Adrenal gland (tissue), 12 donors: Measurements from ENCODE around the gene MYF6. TPM values are rescaled to one million over a fixed set of nuclear protein-coding genes. Genes with fewer than 3 reads are reported as not detected.

Experiments
- DNase-seq, 7 donors: peaks; one replicate each; pipeline ENCODE4 v3.0.0-alpha.2; 2019 to 2020
- H3K27ac ChIP-seq, 5 donors: fragments of 200-600 bp; sonication (generic) in 4 of 5; 1 replicate in 3 of 5; 2 replicates in 2 of 5; pipeline versions ENCODE4 v1.5.1 to v1.8.0; 2016 to 2020; ENCODE audit warnings: mild to moderate bottlenecking in 1 of 5
- H3K27me3 ChIP-seq: fragments of 200-600 bp; 2 replicates; pipeline ENCODE4 v1.8.0; 2021
- H3K36me3 ChIP-seq, 2 donors: fragments of 200-600 bp; replicated peaks in 1 of 2; 1 replicate in 1 of 2; 2 replicates in 1 of 2; pipeline versions ENCODE4 v1.5.1 to v1.8.0; 2018 to 2022
- H3K4me1 ChIP-seq, 2 donors: fragments of 200-600 bp; replicated peaks in 1 of 2; 1 replicate in 1 of 2; 2 replicates in 1 of 2; pipeline versions ENCODE4 v1.5.1 to v1.8.0; 2018 to 2021
- H3K4me3 ChIP-seq, 4 donors: fragments of 200-600 bp; sonication (generic) in 3 of 4; one replicate each; pipeline ENCODE4 v1.5.1; 2016 to 2018
- H3K9me3 ChIP-seq, 3 donors: fragments of 200-600 bp; sonication (generic) in 1 of 3; replicated peaks in 1 of 3; 1 replicate in 2 of 3; 2 replicates in 1 of 3; pipeline versions ENCODE4 v1.5.1 to v1.8.0; 2016 to 2021
- POLR2A ChIP-seq, 2 donors: fragments of 450-650 bp; IDR thresholded peaks; one replicate each; pipeline ENCODE4 v1.6.1; 2017; ENCODE audit warnings: antibody characterized with exemption in 2 of 2, mild to moderate bottlenecking in 2 of 2, moderate library complexity in 1 of 2
- WGBS, 4 donors: extraction: QIAGEN DNeasy Blood & Tissue Kit in 2 of 4; methylation state at CpG; one replicate each; pipeline versions ENCODE4 v1.1.5 to v1.1.7; 2013 to 2017; 5-methylcytosine and 5-hydroxymethylcytosine counted together
- intact Hi-C, 2 donors: fragments of 100-400 bp; cut with DNase I; formaldehyde crosslinking; loops; one replicate each; pipeline versions ENCODE4 v1.14.1 to v1.15.0; 2022 to 2023
- polyA plus RNA-seq, 3 donors: library from polyadenylated mRNA; stranded (reverse); fragments of 200-250 nt in 2 of 3; fragments of 350-450 nt in 1 of 3; fragmentation: Illumina TruSeq in 1 of 3; extraction: RNeasy Lipid Tissue Mini Kit (QIAGEN cat#74804) in 1 of 3; gene quantifications; one replicate each; pipeline ENCODE4 v1.2.3, GENCODE V29; 2013 to 2014
- total RNA-seq, 9 donors: library from RNA; depleted of rRNA in 4 of 9; stranded (reverse); fragments of >200 nt in 4 of 9; fragments of 120-200 nt in 1 of 9; fragmentation: NEBNext Ultra II Directional in 1 of 9; extraction: Animal tissue kit (Norgen Biotek cat#: 25700) in 1 of 9; gene quantifications; one replicate each; pipeline versions ENCODE4 v1.1.0 to v1.2.4, GENCODE V29; 2013 to 2023
- TF ChIP-seq, protein P1 (sequence below), 6 experiments: fragments of 450-650 bp in 4 of 6; fragments of 200-600 bp in 2 of 6; sonication (generic) in 1 of 6; IDR thresholded peaks; 1 replicate in 5 of 6; 2 replicates in 1 of 6; pipeline versions ENCODE4 v1.5.1 to v1.8.0; 2016 to 2021; ENCODE audit warnings: antibody characterized with exemption in 6 of 6, mild to moderate bottlenecking in 2 of 6, moderate library complexity in 1 of 6
- donor health status: healthy with polysubstance abuse.
- donor health status: Bipolar disorder and iron deficiency.
- donor health status: DM: yes; HTN: yes; CAD: no.
- donor health status: DM: no; HTN: no; CAD: no.
- donor health status: DM: no; HTN: no; CAD: no.
- donor health status: DM: yes; HTN: yes; CAD: no.

Gene MYF6
- total and polyA plus RNA-seq, 12 donors: 0.10 to 0.51 TPM; not detected in 10

GRCh38 chr12:80676856-80677255 is 30.6 kb upstream of the MYF6 start:
- no peak overlapping the region for H3K27ac ChIP-seq
- no peaks in the 10 kb centered on the region for H3K27me3 ChIP-seq
- H3K4me3 ChIP-seq: no peak overlapping the region
- TF ChIP-seq POLR2A (IDR thresholded peaks at IDR 0.05): no peak
- TF ChIP-seq, protein P1, sequence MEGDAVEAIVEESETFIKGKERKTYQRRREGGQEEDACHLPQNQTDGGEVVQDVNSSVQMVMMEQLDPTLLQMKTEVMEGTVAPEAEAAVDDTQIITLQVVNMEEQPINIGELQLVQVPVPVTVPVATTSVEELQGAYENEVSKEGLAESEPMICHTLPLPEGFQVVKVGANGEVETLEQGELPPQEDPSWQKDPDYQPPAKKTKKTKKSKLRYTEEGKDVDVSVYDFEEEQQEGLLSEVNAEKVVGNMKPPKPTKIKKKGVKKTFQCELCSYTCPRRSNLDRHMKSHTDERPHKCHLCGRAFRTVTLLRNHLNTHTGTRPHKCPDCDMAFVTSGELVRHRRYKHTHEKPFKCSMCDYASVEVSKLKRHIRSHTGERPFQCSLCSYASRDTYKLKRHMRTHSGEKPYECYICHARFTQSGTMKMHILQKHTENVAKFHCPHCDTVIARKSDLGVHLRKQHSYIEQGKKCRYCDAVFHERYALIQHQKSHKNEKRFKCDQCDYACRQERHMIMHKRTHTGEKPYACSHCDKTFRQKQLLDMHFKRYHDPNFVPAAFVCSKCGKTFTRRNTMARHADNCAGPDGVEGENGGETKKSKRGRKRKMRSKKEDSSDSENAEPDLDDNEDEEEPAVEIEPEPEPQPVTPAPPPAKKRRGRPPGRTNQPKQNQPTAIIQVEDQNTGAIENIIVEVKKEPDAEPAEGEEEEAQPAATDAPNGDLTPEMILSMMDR (IDR thresholded peaks at IDR 0.05): no peak
- intact Hi-C loops: no loop called here
- H3K9me3 ChIP-seq: peaks cover 0 to 7% (median 0%) of the 10 kb centered on the region in 3 donors
- 44 to 51% (median 44%) methylated on average over 1 of the region's 1 CpG for WGBS, 4 donors
- no peaks in the 10 kb centered on the region for H3K4me1 ChIP-seq
- DNase-seq: no peak
- H3K36me3 ChIP-seq: no peaks in the 10 kb centered on the region

DNA sequence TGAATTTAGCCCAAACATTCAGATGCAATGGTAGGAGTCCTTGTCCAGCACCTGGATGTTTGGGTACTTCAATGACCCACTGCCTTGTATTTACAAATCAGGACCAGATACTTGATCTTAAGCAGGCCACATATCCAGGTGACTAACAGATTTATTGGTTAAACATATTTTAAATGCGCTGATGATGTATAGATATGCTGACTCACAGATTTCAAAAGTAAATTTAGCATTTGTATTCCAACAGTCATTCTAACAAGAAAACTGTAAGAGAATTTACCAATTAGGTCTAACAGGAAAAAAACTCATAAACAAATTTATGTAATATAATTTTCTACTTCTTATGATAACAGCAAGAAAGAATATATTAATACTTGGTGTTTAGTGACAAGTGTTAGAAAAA is 29.4 kb upstream of the MYF6 start:
- intact Hi-C loops: no loop called here
- Histone ChIP-seq H3K36me3 (no peaks in the 10 kb centered on the region), H3K4me1 (no peaks in the 10 kb centered on the region), H3K4me3 (no peak overlapping the region), H3K27ac (no peak overlapping the region), H3K27me3 (no peaks in the 10 kb centered on the region), H3K9me3 (peaks cover 0 to 9% (median 0%) of the 10 kb centered on the region in 3 donors)
- TF ChIP-seq POLR2A (IDR thresholded peaks at IDR 0.05): no peak
- TF ChIP-seq, protein P1 (IDR thresholded peaks at IDR 0.05): no peak
- 82 to 92% (median 89%) methylated on average over 1 of the region's 1 CpG for WGBS, 4 donors
- DNase-seq: no peak

- TF ChIP-seq, protein P1 (IDR thresholded peaks at IDR 0.05): no peak
- no peak for TF ChIP-seq POLR2A (IDR thresholded peaks at IDR 0.05)
- Histone ChIP-seq H3K27me3 (no peaks in the 10 kb centered on the region), H3K36me3 (no peaks in the 10 kb centered on the region), H3K9me3 (peaks cover 0 to 9% (median 0%) of the 10 kb centered on the region in 3 donors), H3K4me1 (no peaks in the 10 kb centered on the region), H3K27ac (no peak overlapping the region), H3K4me3 (no peak overlapping the region)
- intact Hi-C loops: no loop called here
- no peak for DNase-seq
- 74 to 83% (median 78%) methylated on average over 3 of the region's 3 CpGs for WGBS, 4 donors
Measured at GRCh38 chr12:80679346-80680131, 27.9 kb upstream of the MYF6 start.

GRCh38 chr12:80681287-80681686 is 26.1 kb upstream of the MYF6 start:
- Histone ChIP-seq H3K27me3 (no peaks in the 10 kb centered on the region), H3K36me3 (no peaks in the 10 kb centered on the region), H3K4me3 (no peak overlapping the region), H3K4me1 (no peaks in the 10 kb centered on the region), H3K27ac (no peak overlapping the region), H3K9me3 (peaks cover 0 to 9% (median 0%) of the 10 kb centered on the region in 3 donors)
- 72 to 82% (median 73%) methylated on average over 2 of the region's 2 CpGs for WGBS, 4 donors
- TF ChIP-seq POLR2A (IDR thresholded peaks at IDR 0.05): no peak
- TF ChIP-seq, protein P1 (IDR thresholded peaks at IDR 0.05): no peak
- DNase-seq: no peak
- intact Hi-C loops: no loop called here
